Loucy (cell line): Measurements from ENCODE around the gene PKP2.
"Not testable (repeated sequence)": the region's sequence is repeated elsewhere in the genome, so short reads cannot be mapped to it uniquely, and the experiment has no call there.

Experiments
- H2AFZ ChIP-seq: fragments of 200-600 bp; sonication (generic); 2 replicates; pipeline ENCODE4 v1.6.0; 2016; ENCODE audit warnings: antibody characterized with exemption, mild to moderate bottlenecking, low read length, moderate library complexity
- H3F3A ChIP-seq: fragments of 200-600 bp; 2 replicates; pipeline ENCODE4 v1.6.0; 2016; ENCODE audit warnings: antibody characterized with exemption, low read depth, mild to moderate bottlenecking
- H3K27me3 ChIP-seq: fragments of 200-600 bp; sonication (generic); 2 replicates; pipeline ENCODE4 v1.6.1; 2014; ENCODE audit warnings: low read length, mild to moderate bottlenecking; ENCODE audit not compliant: insufficient read depth, poor library complexity, severe bottlenecking
- H3K36me3 ChIP-seq: fragments of 200-600 bp; sonication (generic); 2 replicates; pipeline ENCODE4 v1.6.1; 2016; ENCODE audit warnings: low read length; ENCODE audit not compliant: insufficient read depth
- H3K4me1 ChIP-seq: fragments of 200-600 bp; sonication (generic); 2 replicates; pipeline ENCODE4 v1.5.1; 2014; ENCODE audit warnings: low read length, mild to moderate bottlenecking; ENCODE audit not compliant: insufficient read depth, poor library complexity, severe bottlenecking
- H3K4me2 ChIP-seq: fragments of 200-600 bp; sonication (generic); 2 replicates; pipeline ENCODE4 v1.6.0; 2014; ENCODE audit warnings: antibody characterized with exemption, low read length, low read depth, mild to moderate bottlenecking; ENCODE audit not compliant: poor library complexity, severe bottlenecking
- H3K4me3 ChIP-seq: fragments of 200-600 bp; sonication (generic); 2 replicates; pipeline ENCODE4 v1.5.1; 2014; ENCODE audit warnings: low read length, mild to moderate bottlenecking, mixed read lengths; ENCODE audit not compliant: poor library complexity, severe bottlenecking
- H3K79me2 ChIP-seq: fragments of 200-600 bp; sonication (generic); 2 replicates; pipeline ENCODE4 v1.6.1; 2014; ENCODE audit warnings: low read length; ENCODE audit not compliant: insufficient read depth
- H3K9ac ChIP-seq: fragments of 200-600 bp; sonication (generic); 2 replicates; pipeline ENCODE4 v1.6.0; 2014; ENCODE audit warnings: mild to moderate bottlenecking, low read depth, low read length, moderate library complexity; ENCODE audit not compliant: poor library complexity, severe bottlenecking
- H3K9me2 ChIP-seq: fragments of 200-600 bp; sonication (generic); replicated peaks from 2 replicates; pipeline ENCODE4 v1.6.1; 2016; ENCODE audit warnings: low read depth, low read length, mixed read lengths
- H3K9me3 ChIP-seq: fragments of 200-600 bp; sonication (generic); 2 replicates; pipeline ENCODE4 v1.6.1; 2014; ENCODE audit warnings: mild to moderate bottlenecking, antibody characterized with exemption, low read length, low read depth; ENCODE audit not compliant: insufficient read depth
- H4K20me1 ChIP-seq: fragments of 200-600 bp; sonication (generic); 2 replicates; pipeline ENCODE4 v1.6.0; 2014; ENCODE audit warnings: antibody characterized with exemption, low read length, mild to moderate bottlenecking; ENCODE audit not compliant: insufficient read depth, poor library complexity, severe bottlenecking
- EZH2phosphoT487 ChIP-seq: fragments of 200-600 bp; IDR thresholded peaks from 2 replicates; pipeline ENCODE4 v1.6.1; 2018; ENCODE audit warnings: antibody characterized with exemption, mild to moderate bottlenecking, moderate library complexity, borderline replicate concordance
- TF ChIP-seq, protein P1 (sequence below): fragments of 200-600 bp; sonication (generic); conservative IDR thresholded peaks from 2 replicates; pipeline ENCODE4 v1.5.1; 2014; ENCODE audit warnings: mild to moderate bottlenecking, antibody characterized with exemption, low read length

Gene PKP2

GRCh38 chr12:32893458-32893857 is 3.1 kb downstream of the PKP2 start:
- no peak overlapping the region for H3K9ac ChIP-seq
- TF ChIP-seq, protein P1, sequence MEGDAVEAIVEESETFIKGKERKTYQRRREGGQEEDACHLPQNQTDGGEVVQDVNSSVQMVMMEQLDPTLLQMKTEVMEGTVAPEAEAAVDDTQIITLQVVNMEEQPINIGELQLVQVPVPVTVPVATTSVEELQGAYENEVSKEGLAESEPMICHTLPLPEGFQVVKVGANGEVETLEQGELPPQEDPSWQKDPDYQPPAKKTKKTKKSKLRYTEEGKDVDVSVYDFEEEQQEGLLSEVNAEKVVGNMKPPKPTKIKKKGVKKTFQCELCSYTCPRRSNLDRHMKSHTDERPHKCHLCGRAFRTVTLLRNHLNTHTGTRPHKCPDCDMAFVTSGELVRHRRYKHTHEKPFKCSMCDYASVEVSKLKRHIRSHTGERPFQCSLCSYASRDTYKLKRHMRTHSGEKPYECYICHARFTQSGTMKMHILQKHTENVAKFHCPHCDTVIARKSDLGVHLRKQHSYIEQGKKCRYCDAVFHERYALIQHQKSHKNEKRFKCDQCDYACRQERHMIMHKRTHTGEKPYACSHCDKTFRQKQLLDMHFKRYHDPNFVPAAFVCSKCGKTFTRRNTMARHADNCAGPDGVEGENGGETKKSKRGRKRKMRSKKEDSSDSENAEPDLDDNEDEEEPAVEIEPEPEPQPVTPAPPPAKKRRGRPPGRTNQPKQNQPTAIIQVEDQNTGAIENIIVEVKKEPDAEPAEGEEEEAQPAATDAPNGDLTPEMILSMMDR: no peak
- no peak for TF ChIP-seq EZH2phosphoT487
- no peaks in the 10 kb centered on the region for H3K9me3 ChIP-seq
- H3K27me3 ChIP-seq: no peaks in the 10 kb centered on the region
- H3K4me3 ChIP-seq: no peak overlapping the region
- no peaks in the 10 kb centered on the region for H3K79me2 ChIP-seq
- no peaks in the 10 kb centered on the region for H3F3A ChIP-seq
- H4K20me1 ChIP-seq: no peaks in the 10 kb centered on the region
- H3K4me1 ChIP-seq: no peaks in the 10 kb centered on the region
- H3K9me2 ChIP-seq: no peaks in the 10 kb centered on the region
- no peaks in the 10 kb centered on the region for H3K36me3 ChIP-seq
- H3K4me2 ChIP-seq: no peak overlapping the region
- no peak overlapping the region for H2AFZ ChIP-seq

GRCh38 chr12:32893043-32893442 is 3.5 kb downstream of the PKP2 start:
- Histone ChIP-seq H3K79me2 (no peaks in the 10 kb centered on the region), H3F3A (no peaks in the 10 kb centered on the region), H2AFZ (no peak overlapping the region), H3K9ac (no peak overlapping the region), H3K9me2 (no peaks in the 10 kb centered on the region), H3K4me2 (no peak overlapping the region), H3K4me3 (no peak overlapping the region), H3K27me3 (no peaks in the 10 kb centered on the region), H4K20me1 (no peaks in the 10 kb centered on the region), H3K9me3 (no peaks in the 10 kb centered on the region), H3K36me3 (no peaks in the 10 kb centered on the region), H3K4me1 (no peaks in the 10 kb centered on the region)
- TF ChIP-seq, protein P1: no peak
- no peak for TF ChIP-seq EZH2phosphoT487

DNA sequence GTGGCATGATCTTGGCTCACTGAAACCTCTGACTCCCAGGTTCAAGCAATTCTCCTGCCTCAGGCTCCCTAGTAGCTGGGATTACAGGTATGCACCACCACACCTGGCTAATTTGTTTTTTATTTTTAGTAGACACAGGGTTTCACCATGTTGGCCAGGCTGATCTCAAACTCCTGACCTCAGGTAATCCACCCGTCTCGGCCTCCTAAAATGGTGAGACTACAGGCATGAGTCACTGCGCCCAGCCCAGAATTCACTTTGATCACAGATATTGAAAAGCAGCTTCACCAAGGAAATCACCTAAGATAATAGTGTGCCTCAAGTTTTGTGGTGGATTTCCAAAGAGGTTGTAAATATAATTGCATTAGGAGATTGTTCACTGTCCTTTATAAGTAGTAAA is 4.2 kb downstream of the PKP2 start:
- H3K27me3 ChIP-seq, H3K9ac ChIP-seq, H3K36me3 ChIP-seq, H3K4me1 ChIP-seq, H3K4me2 ChIP-seq, H2AFZ ChIP-seq, H3K79me2 ChIP-seq, H3K9me3 ChIP-seq, H3K9me2 ChIP-seq, H3K4me3 ChIP-seq, H4K20me1 ChIP-seq, H3F3A ChIP-seq: not testable (repeated sequence)

DNA sequence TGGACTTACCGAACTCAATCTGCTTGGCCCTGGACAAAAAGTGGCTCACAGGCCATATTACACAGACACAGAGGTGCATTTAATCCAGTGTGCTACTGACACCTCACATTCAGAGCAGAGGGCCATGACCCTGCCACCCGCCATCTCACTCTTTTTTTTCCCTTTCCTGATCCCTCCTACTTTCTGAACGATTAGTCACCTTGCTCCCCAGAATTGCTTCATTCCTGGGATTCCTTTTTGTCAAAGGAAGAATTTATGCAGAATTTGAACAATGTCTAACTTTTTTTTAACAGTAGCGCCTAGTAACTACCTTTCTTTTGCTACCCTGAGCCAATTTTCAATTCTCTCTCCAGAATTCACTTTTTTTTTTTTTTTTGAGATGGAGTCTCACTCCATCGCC is 4.6 kb downstream of the PKP2 start:
- Histone ChIP-seq H3K9ac (no peak overlapping the region), H3K9me3 (no peaks in the 10 kb centered on the region), H4K20me1 (no peaks in the 10 kb centered on the region), H2AFZ (no peak overlapping the region), H3K27me3 (no peaks in the 10 kb centered on the region), H3K4me1 (no peaks in the 10 kb centered on the region), H3K4me3 (no peak overlapping the region), H3K36me3 (no peaks in the 10 kb centered on the region), H3K4me2 (no peak overlapping the region), H3K9me2 (no peaks in the 10 kb centered on the region), H3F3A (no peaks in the 10 kb centered on the region), H3K79me2 (no peaks in the 10 kb centered on the region)
- TF ChIP-seq, protein P1: no peak
